Measurements from ENCODE around the gene ZBTB40. TPM values are rescaled to one million over a fixed set of nuclear protein-coding genes. Genes with fewer than 3 reads are reported as not detected.

Gene ZBTB40
- total and polyA plus RNA-seq, 2 of the 13 experiments (the other 11 are each of a cell fraction or from before 2014, with no cell fraction given), result 8.8 to 16.5 TPM

DNA sequence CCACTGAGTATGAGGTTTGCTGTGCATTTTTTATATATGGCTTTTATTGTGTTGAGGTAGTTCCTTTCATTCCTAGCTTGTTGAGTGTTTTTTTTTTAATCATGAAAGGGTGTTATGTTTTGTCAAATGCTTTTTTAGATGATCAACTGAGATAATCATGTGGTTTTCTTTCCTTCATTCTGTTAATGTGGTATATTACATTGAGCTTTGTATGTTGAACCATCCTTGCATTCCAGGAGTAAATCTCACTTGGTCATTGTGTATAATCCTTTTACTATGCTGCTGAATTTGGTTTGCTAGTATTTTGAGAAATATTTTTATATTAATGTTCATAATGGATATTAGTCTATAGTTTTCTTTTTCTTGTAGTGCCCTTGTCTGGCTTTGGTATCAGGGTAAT is 11.1 kb upstream of the ZBTB40 start:
- Histone ChIP-seq H3K36me3 (replicated peaks in 1 of 2; ENCODE audit: control insufficient read depth in 1 of 2, insufficient read depth in 2 of 2, low read length in 2 of 2) (no peaks in the 10 kb centered on the region), H3K9me3 (ENCODE audit: low read length) (peaks cover 19% of the 10 kb centered on the region; the same call in 1 of the 2 replicates), H3K4me3 (replicated peaks in 1 of 3; ENCODE audit: insufficient read depth in 1 of 3, low read depth in 2 of 3, low read length in 3 of 3) (no peak overlapping the region), H3K27ac (ENCODE audit: extremely low read length, insufficient read depth, low read length) (no peak overlapping the region), H3K9ac (ENCODE audit: insufficient read depth, low read depth, low read length) (no peak overlapping the region), H4K20me1 (ENCODE audit: insufficient read depth, low read length) (no peaks in the 10 kb centered on the region), H2AFZ (ENCODE audit: low read length) (no peak overlapping the region), H3K4me2 (ENCODE audit: low read depth, low read length) (no peak overlapping the region), H3K27me3 (ENCODE audit: control insufficient read depth in 1 of 2, insufficient read depth in 2 of 2, low read length in 2 of 2) (no peaks in the 10 kb centered on the region), H3K4me1 (ENCODE audit: insufficient read depth, low read length) (peaks cover 30% of the 10 kb centered on the region), H3K79me2 (ENCODE audit: insufficient read depth, low read length) (no peaks in the 10 kb centered on the region)
- ATAC-seq (no peak), DNase-seq (ENCODE audit: low spot score) (no peak), FAIRE-seq (no peak)
- in situ Hi-C loops (cut with HindIII; ENCODE audit: extremely low pct_ligation_motif_present, low pct_unique_long_range_greater_than_20kb) (no loop called here), intact Hi-C loops (cut with micrococcal nuclease; ENCODE audit: unreplicated experiment) (no loop called here)
- CTCF ChIA-PET (ENCODE audit: low intra/inter-chr PET ratio, low total read pairs), result no interaction called here
- no TSS peak for BruUV-seq (replicated peaks)
- POLR2A ChIA-PET, result no interaction called here
- no peak for TF ChIP-seq WIZ (CRISPR knock-in tag; IDR thresholded peaks at IDR 0.05)
- no peak for TF ChIP-seq ZNF605 (CRISPR knock-in tag; IDR thresholded peaks at IDR 0.05)
- TF ChIP-seq SP4 (CRISPR knock-in tag; IDR thresholded peaks at IDR 0.05), result no peak
- TF ChIP-seq ZNF552 (CRISPR knock-in tag; IDR thresholded peaks at IDR 0.05; ENCODE audit: borderline replicate concordance), result no peak
- TF ChIP-seq ZNF12 (CRISPR knock-in tag; IDR thresholded peaks at IDR 0.05), result no peak
- TF ChIP-seq, protein P1, sequence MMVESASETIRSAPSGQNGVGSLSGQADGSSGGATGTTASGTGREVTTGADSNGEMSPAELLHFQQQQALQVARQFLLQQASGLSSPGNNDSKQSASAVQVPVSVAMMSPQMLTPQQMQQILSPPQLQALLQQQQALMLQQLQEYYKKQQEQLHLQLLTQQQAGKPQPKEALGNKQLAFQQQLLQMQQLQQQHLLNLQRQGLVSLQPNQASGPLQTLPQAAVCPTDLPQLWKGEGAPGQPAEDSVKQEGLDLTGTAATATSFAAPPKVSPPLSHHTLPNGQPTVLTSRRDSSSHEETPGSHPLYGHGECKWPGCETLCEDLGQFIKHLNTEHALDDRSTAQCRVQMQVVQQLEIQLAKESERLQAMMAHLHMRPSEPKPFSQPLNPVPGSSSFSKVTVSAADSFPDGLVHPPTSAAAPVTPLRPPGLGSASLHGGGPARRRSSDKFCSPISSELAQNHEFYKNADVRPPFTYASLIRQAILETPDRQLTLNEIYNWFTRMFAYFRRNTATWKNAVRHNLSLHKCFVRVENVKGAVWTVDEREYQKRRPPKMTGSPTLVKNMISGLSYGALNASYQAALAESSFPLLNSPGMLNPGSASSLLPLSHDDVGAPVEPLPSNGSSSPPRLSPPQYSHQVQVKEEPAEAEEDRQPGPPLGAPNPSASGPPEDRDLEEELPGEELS (CRISPR knock-in tag; IDR thresholded peaks at IDR 0.05), result no peak
- TF ChIP-seq ZSCAN25 (CRISPR knock-in tag; IDR thresholded peaks at IDR 0.05), result no peak
- TF ChIP-seq IKZF1 (IDR thresholded peaks at IDR 0.05), result no peak
- TF ChIP-seq MYNN (CRISPR knock-in tag; IDR thresholded peaks at IDR 0.05; ENCODE audit: low read depth), result no peak
- no peak for TF ChIP-seq NR1H2 (CRISPR knock-in tag; IDR thresholded peaks at IDR 0.05; ENCODE audit: borderline replicate concordance, low read depth)
- TF ChIP-seq, protein P2, sequence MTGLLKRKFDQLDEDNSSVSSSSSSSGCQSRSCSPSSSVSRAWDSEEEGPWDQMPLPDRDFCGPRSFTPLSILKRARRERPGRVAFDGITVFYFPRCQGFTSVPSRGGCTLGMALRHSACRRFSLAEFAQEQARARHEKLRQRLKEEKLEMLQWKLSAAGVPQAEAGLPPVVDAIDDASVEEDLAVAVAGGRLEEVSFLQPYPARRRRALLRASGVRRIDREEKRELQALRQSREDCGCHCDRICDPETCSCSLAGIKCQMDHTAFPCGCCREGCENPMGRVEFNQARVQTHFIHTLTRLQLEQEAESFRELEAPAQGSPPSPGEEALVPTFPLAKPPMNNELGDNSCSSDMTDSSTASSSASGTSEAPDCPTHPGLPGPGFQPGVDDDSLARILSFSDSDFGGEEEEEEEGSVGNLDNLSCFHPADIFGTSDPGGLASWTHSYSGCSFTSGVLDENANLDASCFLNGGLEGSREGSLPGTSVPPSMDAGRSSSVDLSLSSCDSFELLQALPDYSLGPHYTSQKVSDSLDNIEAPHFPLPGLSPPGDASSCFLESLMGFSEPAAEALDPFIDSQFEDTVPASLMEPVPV (CRISPR knock-in tag; IDR thresholded peaks at IDR 0.05), result no peak
- TF ChIP-seq ZNF788 (CRISPR knock-in tag; IDR thresholded peaks at IDR 0.05; ENCODE audit: borderline replicate concordance), result no peak
- no peak for TF ChIP-seq RBM22 (optimal IDR thresholded peaks at IDR 0.05; ENCODE audit: low read length)
- no peak for TF ChIP-seq FOXK2 (IDR thresholded peaks at IDR 0.05)
- no peak for TF ChIP-seq ZNF136 (CRISPR knock-in tag; IDR thresholded peaks at IDR 0.05; ENCODE audit: low read depth)

Measured in HepG2 (cell line).